ENCODE measurements around the gene DTX1. TPM values are rescaled to one million over a fixed set of nuclear protein-coding genes. Genes with fewer than 3 reads are reported as not detected.

The DTX1 gene
- total and polyA plus RNA-seq, 5 experiments from 2014 or later = 0.09 to 4.1 (median 1.5) TPM

DNA sequence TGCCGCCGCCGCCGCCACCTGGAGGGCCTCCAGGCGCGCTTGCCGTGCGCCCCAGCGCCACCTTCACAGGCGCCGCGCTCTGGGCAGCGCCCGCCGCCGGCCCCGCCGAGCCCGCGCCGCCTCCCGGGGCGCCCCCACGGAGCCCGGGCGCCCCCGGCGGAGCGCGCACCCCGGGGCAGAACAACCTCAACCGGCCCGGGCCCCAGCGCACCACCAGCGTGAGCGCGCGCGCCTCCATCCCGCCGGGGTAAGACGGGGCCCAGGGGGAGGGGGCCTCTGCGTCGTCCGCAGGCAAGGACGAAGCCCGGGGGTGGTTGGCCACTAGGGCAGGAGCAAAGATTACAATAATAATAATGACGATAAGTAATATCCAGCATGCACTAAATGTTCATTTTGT is 21.3 kb downstream of the DTX1 start:
- ATAC-seq (no peak), DNase-seq (no peak)
- H3K36me3 Mint-ChIP-seq = peaks cover 0 to 8% (median 7%) of the 10 kb centered on the region in 3 donors
- H3K4me3 Mint-ChIP-seq = no peak overlapping the region
- POLR2A ChIA-PET = no interaction called here
- no peaks in the 10 kb centered on the region for H3K27me3 Mint-ChIP-seq
- H3K4me1 Mint-ChIP-seq = peaks cover 18 to 78% (median 44%) of the 10 kb centered on the region in 4 donors
- no peaks in the 10 kb centered on the region for H3K9me3 Mint-ChIP-seq
- no peak overlapping the region for H3K27ac Mint-ChIP-seq

DNA sequence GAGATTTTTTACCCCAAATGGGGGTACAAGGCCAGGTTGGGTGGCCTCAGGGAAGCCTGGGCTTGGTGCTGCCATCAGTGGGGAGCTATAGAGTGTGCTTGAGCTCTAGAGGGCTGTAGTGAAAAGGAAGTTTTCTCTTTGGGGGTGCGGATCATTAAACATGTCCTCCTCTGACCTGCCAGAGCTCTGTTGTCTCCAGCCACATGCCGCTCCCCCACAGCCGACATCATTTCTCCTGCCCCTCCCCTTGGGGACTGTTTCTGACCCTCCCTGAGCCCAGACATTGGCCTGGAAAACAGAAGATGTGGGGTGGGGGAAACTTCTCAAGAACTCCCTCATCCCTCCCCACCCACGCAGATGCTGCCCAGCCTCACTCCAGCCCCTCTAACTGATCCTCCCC is 25.3 kb downstream of the DTX1 start:
- Mint-ChIP-seq H3K4me1 (peaks cover 19 to 80% (median 47%) of the 10 kb centered on the region in 4 donors), H3K4me3 (no peak overlapping the region), H3K27ac (peak overlapping the region in 2 of 10 donors; percentile 60 to 87), H3K9me3 (peaks cover 0 to 2% (median 0%) of the 10 kb centered on the region in 9 donors), H3K27me3 (no peaks in the 10 kb centered on the region), H3K36me3 (peaks cover 0 to 12% (median 5%) of the 10 kb centered on the region in 3 donors)
- no peak for ATAC-seq
- DNase-seq = no peak
- POLR2A ChIA-PET = no interaction called here

DNA sequence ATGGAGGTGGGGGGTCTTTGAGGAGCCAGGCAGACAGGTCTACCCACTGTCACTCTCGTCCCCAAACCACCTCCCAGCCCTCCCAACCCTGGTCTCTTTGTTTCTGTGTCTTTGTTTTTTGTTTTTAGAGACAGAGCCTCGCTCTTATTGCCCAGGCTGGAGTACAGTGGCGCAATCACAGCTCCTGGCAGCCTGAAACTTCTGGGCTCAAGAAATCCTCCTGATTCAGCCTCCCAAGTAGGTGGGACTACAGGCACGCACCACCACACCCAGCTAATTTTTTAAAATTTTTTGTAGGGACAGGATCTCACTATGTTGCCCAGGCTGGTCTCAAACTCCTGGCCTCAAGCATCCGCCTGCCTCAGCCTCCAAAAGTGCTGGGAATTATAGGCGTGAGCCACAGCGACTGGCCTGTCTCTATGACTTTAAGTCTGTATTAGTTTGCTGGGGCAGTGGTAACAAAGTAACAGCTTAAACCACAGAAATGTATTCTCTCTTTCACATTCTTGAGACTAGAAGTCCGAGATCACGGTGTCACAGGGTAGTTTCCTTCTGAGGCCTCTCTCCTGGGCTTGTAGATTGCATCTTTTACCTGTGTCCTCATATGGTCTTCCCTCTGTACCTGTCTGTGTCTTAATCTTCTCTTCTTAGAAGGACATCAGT is 26.1 kb downstream of the DTX1 start:
- ATAC-seq (no peak), DNase-seq (no peak)
- Mint-ChIP-seq H3K4me1 (peaks cover 26 to 85% (median 54%) of the 10 kb centered on the region in 4 donors), H3K4me3 (no peak overlapping the region), H3K36me3 (peaks cover 0 to 12% (median 5%) of the 10 kb centered on the region in 3 donors), H3K27me3 (no peaks in the 10 kb centered on the region), H3K27ac (peak overlapping the region in 4 of 10 donors; percentile 2 to 76 (median 60)), H3K9me3 (peaks cover 0 to 2% (median 0%) of the 10 kb centered on the region in 9 donors)
- POLR2A ChIA-PET = no interaction called here

DNA sequence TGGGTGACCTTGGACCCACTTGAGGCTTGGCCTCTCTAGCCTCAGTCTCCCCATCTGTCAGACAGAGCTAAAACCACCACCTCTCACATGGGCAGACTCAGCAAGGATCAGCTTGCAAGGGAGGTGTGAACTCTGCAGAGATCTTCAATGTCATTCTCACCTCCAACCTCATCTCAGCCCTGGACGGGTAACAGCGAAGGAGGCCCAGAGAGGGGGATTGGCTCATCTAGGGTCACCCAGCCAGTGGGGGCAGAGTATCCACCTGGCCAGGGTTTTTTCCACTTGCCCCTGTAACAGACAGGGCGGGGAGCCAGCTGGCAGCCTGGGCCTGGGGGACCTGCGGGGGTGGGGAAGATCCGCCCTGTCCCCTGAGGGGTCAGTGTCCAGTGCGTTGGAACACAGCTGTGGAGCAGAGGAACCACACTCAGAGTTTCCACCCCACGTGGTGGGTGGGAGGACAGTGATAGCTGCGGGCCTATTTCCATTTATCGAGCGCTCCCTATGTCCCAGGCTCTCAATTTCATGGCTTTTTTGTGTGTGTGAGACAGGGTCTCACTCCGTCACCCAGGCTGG is 27.4 kb downstream of the DTX1 start:
- Mint-ChIP-seq H3K4me1 (peaks cover 30 to 90% (median 67%) of the 10 kb centered on the region in 4 donors), H3K36me3 (peaks cover 0 to 8% (median 2%) of the 10 kb centered on the region in 3 donors), H3K4me3 (peak overlapping the region in 1 of 10 donors; percentile 11), H3K27me3 (no peaks in the 10 kb centered on the region), H3K9me3 (peaks cover 0 to 2% (median 0%) of the 10 kb centered on the region in 9 donors), H3K27ac (peak overlapping the region in 5 of 10 donors; percentile 21 to 70 (median 56))
- DNase-seq = no peak
- POLR2A ChIA-PET = no interaction called here
- ATAC-seq = no peak

DNA sequence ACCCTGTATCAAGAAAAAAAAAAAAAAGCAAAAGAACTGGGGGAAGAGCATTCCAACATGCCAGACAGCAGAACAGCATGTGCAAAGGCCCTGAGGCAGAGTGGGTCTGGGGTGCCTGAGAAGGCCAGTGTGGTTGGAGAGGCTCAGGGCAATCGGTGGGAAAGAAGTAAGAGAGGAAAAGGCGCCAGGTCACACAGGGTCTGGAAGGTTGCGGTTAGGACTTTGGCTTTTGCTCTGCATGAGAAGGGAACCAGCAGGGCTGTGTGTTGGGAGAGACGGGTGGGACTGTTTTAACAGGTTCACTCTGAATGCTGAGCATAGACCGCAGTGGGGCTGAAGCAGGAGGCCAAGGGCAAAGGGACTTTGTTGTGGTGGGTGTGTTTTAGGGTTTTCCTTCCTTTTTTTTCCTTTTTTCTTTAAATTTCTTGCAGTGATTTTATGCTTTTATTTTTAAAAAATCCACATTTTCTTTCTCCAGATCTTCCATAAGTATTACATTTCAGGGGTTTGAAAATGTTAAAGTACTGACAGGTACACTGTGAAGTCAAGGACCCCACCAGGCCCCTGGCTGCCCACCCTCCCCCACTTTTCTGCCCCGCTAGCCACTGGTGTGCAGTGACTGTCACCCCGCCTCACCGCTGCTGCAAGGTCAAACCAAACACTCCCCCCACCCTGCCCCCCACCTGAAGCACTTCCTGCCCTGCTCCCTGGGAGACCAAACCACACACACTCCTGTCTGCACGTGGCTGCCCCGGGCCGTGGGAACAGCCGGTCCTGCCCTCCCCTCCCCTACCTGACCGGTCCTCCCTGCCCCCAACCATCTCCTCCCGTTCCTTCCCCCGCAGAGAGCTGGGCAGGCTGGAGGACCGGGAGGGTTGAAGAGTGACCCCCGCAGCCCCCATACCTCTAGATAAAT is 30.0 kb downstream of the DTX1 start:
- Mint-ChIP-seq H3K4me3 (peak overlapping the region; percentile 65 to 86 (median 75)), H3K4me1 (peaks cover 46 to 94% (median 87%) of the 10 kb centered on the region in 4 donors), H3K36me3 (peaks cover 0 to 6% (median 0%) of the 10 kb centered on the region in 3 donors), H3K27ac (peak overlapping the region; percentile 49 to 94 (median 84)), H3K27me3 (no peaks in the 10 kb centered on the region), H3K9me3 (peaks cover 0 to 2% (median 0%) of the 10 kb centered on the region in 9 donors)
- POLR2A ChIA-PET = no interaction called here
- DNase-seq = peak in 5 of 10 donors; percentile 6 to 30 (median 26)
- ATAC-seq = peak; percentile 46 to 54

DNA sequence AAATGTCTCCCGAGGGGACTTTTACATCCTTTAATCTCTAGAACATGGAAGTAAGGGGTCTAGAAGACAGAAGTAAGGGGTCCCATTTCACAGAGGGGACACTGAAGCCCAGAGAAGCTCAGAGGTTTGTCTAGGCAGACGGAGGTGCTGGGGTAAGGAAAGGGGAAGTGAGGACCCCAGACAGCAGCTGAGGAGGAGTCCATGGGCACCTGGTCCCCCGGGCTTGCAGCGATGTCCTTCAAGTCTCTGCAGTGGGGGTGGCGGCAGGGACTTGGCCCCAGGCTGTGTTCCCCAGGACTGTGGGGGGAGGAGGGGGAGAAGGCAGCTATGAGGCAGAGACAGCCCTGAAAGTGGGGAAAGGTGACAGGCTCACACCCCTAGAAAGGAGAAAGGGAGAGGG is 30.7 kb downstream of the DTX1 start:
- Mint-ChIP-seq H3K4me3 (peak overlapping the region; percentile 55 to 86 (median 73)), H3K36me3 (peaks cover 0 to 6% (median 0%) of the 10 kb centered on the region in 3 donors), H3K27me3 (no peaks in the 10 kb centered on the region), H3K27ac (peak overlapping the region; percentile 49 to 94 (median 83)), H3K9me3 (peaks cover 0 to 2% (median 0%) of the 10 kb centered on the region in 9 donors), H3K4me1 (peaks cover 51 to 97% (median 91%) of the 10 kb centered on the region in 4 donors)
- POLR2A ChIA-PET = no interaction called here
- peak in 1 of 2 donors; percentile 48 for ATAC-seq
- no peak for DNase-seq

DNA sequence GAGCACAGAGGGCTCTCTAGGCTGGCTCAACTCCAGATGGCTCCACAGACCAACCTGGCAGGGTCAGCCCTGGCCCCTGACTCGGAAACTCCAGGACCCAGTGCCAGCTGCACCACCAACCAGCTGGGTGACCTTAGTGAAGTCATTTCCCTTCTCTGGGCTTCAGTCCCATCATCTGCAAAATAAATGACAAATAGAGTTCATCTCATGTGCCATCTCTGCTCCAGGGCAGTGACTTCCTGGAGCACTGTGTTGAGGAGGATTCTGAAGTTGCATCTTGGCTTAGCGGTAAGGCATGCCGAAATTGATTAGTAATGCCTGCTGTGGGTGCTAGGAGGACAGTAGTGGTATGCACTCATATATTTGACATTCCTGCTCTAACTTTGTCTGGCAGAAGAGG is 31.5 kb downstream of the DTX1 start:
- Mint-ChIP-seq H3K27me3 (no peaks in the 10 kb centered on the region), H3K4me3 (peak overlapping the region in 7 of 10 donors; percentile 30 to 80 (median 63)), H3K36me3 (peaks cover 0 to 3% (median 0%) of the 10 kb centered on the region in 3 donors), H3K27ac (peak overlapping the region in 9 of 10 donors; percentile 26 to 94 (median 72)), H3K4me1 (peaks cover 52 to 97% (median 94%) of the 10 kb centered on the region in 4 donors), H3K9me3 (peaks cover 0 to 2% (median 0%) of the 10 kb centered on the region in 9 donors)
- POLR2A ChIA-PET = interaction anchor here (0.6 kb wide), 1 partner anchor 63 kb away, joined by 5 read pairs; no protein-coding TSS in a partner anchor
- ATAC-seq (no peak), DNase-seq (no peak)

DNA sequence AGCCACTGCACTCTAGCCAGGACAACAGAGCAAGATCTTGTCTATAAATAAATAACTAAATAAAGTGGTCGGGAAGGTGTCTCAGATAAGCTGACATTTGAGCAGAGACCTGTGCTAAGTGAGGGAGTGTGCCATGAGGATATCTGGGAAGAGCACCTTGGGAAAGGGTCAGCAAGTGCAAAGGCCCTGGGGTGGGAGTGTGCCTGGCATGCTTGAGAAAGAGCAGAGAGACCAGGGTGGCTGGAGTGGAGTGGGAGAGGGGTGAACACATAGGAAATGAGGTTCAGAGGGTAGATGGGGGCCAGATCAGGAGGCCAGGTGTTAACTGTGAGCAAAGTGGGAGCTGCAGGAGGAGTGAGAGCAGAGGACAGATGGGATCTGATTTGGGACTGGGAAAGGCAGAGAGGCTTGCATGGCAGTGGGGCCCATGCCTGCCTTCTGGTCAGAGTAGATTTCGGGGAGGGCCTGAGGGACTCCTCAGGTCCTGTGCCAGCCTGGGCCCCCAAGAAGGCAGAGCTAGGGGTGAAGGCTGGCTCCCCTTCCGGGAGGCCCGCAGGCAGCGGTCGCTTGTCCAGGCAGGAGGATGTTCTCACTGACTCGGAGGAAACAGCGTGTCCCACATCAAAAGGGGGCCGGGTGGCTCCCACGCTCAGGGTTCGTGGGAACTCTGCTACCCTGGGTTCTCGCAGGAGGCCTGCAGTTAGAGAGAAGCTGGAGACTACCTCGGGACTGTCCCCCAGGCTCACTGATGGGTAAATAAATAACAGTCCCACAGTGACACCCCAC is 32.6 kb downstream of the DTX1 start:
- Mint-ChIP-seq H3K27me3 (no peaks in the 10 kb centered on the region), H3K4me1 (peaks cover 49 to 89% (median 86%) of the 10 kb centered on the region in 4 donors), H3K4me3 (peak overlapping the region; percentile 26 to 80 (median 60)), H3K36me3 (no peaks in the 10 kb centered on the region), H3K9me3 (peaks cover 0 to 2% (median 0%) of the 10 kb centered on the region in 9 donors), H3K27ac (peak overlapping the region; percentile 41 to 94 (median 80))
- POLR2A ChIA-PET = interaction anchor here (0.5 to 1.5 kb wide), 3 partner anchors 10 to 33 kb away, joined by 3 to 4 read pairs (median 4); no protein-coding TSS in a partner anchor
- ATAC-seq = peak; percentile 51 to 65
- DNase-seq = peak in 6 of 10 donors; percentile 13 to 37 (median 26)

DNA sequence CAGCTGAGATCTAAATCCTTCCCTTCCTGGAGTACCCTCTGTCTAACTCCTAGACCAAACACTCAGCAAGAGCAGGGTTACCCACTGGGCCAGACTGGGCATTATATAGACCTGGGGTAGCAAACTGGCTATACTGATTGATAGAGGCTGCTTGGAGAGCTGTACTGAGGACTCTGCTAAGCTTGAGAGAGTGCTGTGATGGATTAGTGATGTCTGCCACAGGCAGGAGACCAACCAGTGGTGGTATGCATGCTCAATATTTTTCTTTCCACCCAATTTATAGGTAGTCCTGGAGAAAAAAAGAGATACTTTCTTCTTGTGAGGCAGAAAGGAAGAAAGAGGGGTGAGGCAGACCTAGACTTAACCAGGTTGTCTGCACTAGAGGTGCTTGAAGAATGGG is 33.3 kb downstream of the DTX1 start:
- no peak for ATAC-seq
- Mint-ChIP-seq H3K4me3 (peak overlapping the region in 9 of 10 donors; percentile 31 to 80 (median 67)), H3K4me1 (peaks cover 50 to 83% (median 83%) of the 10 kb centered on the region in 4 donors), H3K27ac (peak overlapping the region in 7 of 10 donors; percentile 3 to 94 (median 72)), H3K9me3 (peaks cover 0 to 2% (median 0%) of the 10 kb centered on the region in 9 donors), H3K27me3 (no peaks in the 10 kb centered on the region), H3K36me3 (no peaks in the 10 kb centered on the region)
- POLR2A ChIA-PET = interaction anchor here (1.5 kb wide), 1 partner anchor 10 kb away, joined by 4 read pairs; no protein-coding TSS in a partner anchor
- no peak for DNase-seq

DNA sequence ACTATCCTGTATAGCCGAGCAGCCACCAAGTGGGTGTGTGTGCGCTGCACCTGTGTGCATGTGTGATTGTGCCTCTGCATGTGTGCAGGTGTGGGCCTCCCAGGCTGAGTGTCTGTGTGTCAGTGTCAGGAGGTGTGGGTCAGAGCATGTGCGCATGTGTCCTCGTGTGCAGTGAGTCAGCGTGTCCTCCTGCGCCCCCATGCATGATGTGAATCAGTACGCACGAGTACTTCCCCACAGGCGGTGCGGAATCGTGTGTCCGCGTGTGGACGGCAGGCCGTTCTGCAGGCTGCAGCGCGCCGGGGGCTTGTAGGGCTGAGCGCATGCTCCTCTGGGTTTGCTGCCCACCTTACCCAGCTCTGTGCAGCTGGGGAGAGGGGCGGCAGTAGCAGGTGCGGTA is 34.2 kb downstream of the DTX1 start:
- H3K36me3 Mint-ChIP-seq = no peaks in the 10 kb centered on the region
- H3K4me3 Mint-ChIP-seq = peak overlapping the region in 5 of 10 donors; percentile 22 to 80 (median 28)
- peaks cover 0 to 2% (median 0%) of the 10 kb centered on the region in 9 donors for H3K9me3 Mint-ChIP-seq
- POLR2A ChIA-PET = no interaction called here
- ATAC-seq (no peak), DNase-seq (no peak)
- peak overlapping the region in 2 of 10 donors; percentile 19 to 69 for H3K27ac Mint-ChIP-seq
- peaks cover 44 to 80% (median 78%) of the 10 kb centered on the region in 4 donors for H3K4me1 Mint-ChIP-seq
- no peaks in the 10 kb centered on the region for H3K27me3 Mint-ChIP-seq

DNA sequence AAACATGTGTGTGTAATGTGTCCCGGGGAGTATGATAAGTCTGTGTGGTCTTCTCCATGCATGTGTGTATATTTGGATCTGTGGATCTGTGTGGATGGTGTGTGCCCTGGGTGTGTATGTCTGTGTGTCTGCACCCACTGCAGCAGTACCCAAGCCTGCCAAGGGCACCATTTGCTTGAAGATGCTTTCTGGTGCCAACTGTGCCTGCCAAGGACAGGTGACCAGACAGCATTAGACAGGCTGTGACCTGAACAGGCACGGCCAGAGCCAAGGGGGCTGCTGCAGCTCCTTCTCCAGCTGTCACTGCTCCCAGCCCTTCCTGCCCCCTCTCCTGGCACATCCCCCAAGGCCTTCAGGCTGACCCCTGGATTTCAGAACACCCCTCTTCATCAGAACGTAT is 35.0 kb downstream of the DTX1 start:
- H3K36me3 Mint-ChIP-seq = no peaks in the 10 kb centered on the region
- H3K27ac Mint-ChIP-seq = peak overlapping the region in 6 of 10 donors; percentile 17 to 72 (median 66)
- H3K27me3 Mint-ChIP-seq = no peaks in the 10 kb centered on the region
- peak overlapping the region in 7 of 10 donors; percentile 12 to 80 (median 42) for H3K4me3 Mint-ChIP-seq
- H3K4me1 Mint-ChIP-seq = peaks cover 41 to 72% (median 71%) of the 10 kb centered on the region in 4 donors
- H3K9me3 Mint-ChIP-seq = no peaks in the 10 kb centered on the region
- POLR2A ChIA-PET = no interaction called here
- DNase-seq = no peak
- no peak for ATAC-seq

All from naive thymus-derived CD8-positive, alpha-beta T cell (primary cell).